MM.1S (cell line): ENCODE data around the gene OVCA2.

Experiments used
- EZH2 ChIP-seq: fragments of 300-600 bp; sonication (generic); optimal IDR thresholded peaks from 2 replicates; pipeline ENCODE3; 2017; ENCODE audit warnings: low read depth, mild to moderate bottlenecking, antibody characterized with exemption, low read length, mixed read lengths
- EZH2phosphoT487 ChIP-seq: fragments of 300-600 bp; sonication (generic); IDR thresholded peaks from 2 replicates; pipeline ENCODE4 v1.6.1; 2018; ENCODE audit warnings: antibody characterized with exemption, low read length
- TF ChIP-seq, protein P1 (sequence below): fragments of 300-600 bp; sonication (generic); IDR thresholded peaks from 2 replicates; pipeline ENCODE4 v1.5.1; 2016; ENCODE audit warnings: antibody characterized with exemption, low read length, mixed read lengths

DNA sequence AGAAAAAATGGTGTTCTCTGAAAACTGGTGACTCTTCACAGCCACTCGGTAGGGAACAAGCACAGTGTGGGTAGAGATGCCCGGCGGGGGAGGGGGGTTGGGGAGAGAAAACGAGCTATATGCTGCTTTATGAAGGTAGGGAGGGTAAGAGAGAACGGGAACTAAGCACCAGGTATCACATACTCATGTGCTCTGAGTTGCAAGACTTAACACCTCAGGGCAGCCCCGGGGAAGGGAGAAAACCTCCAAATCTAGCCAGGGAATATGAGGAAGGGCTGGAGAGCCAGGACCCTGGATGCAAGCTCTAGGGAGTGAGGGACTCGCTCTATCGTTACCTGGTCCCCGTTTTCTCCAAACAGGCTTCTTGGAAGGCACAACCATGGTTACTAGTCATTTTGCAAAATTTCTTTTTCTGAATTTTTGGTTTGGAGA, 48.4 kb downstream of the OVCA2 start:
- TF ChIP-seq EZH2, result no peak
- TF ChIP-seq, protein P1, sequence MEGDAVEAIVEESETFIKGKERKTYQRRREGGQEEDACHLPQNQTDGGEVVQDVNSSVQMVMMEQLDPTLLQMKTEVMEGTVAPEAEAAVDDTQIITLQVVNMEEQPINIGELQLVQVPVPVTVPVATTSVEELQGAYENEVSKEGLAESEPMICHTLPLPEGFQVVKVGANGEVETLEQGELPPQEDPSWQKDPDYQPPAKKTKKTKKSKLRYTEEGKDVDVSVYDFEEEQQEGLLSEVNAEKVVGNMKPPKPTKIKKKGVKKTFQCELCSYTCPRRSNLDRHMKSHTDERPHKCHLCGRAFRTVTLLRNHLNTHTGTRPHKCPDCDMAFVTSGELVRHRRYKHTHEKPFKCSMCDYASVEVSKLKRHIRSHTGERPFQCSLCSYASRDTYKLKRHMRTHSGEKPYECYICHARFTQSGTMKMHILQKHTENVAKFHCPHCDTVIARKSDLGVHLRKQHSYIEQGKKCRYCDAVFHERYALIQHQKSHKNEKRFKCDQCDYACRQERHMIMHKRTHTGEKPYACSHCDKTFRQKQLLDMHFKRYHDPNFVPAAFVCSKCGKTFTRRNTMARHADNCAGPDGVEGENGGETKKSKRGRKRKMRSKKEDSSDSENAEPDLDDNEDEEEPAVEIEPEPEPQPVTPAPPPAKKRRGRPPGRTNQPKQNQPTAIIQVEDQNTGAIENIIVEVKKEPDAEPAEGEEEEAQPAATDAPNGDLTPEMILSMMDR, result no peak
- TF ChIP-seq EZH2phosphoT487, result no peak
